Neural crest cell (in vitro differentiated cells): ENCODE results near the gene UQCRQ. TPM values are rescaled to one million over a fixed set of nuclear protein-coding genes. Genes with fewer than 3 reads are reported as not detected.

Experiments
- DNase-seq: peaks from one replicate; pipeline ENCODE4 v3.0.0; 2021; ENCODE audit warnings: low read depth, mixed read lengths, low spot score
- H3K27ac Mint-ChIP-seq: one replicate; pipeline ENCODE4 v1.8.0; 2021; ENCODE audit warnings: mild to moderate bottlenecking, mixed read lengths; ENCODE audit not compliant: unreplicated experiment
- H3K27me3 Mint-ChIP-seq: 2 replicates; pipeline ENCODE4 v1.8.0; 2021; ENCODE audit warnings: low read depth, mild to moderate bottlenecking, mixed read lengths
- H3K36me3 Mint-ChIP-seq: 2 replicates; pipeline ENCODE4 v1.8.0; 2021; ENCODE audit warnings: low read depth, mild to moderate bottlenecking, mixed read lengths
- H3K4me1 Mint-ChIP-seq: 2 replicates; pipeline ENCODE4 v1.8.0; 2021; ENCODE audit warnings: mixed read lengths
- H3K4me3 Mint-ChIP-seq: one replicate; pipeline ENCODE4 v1.8.0; 2021; ENCODE audit warnings: mild to moderate bottlenecking, mixed read lengths
- H3K9me3 Mint-ChIP-seq: 2 replicates; pipeline ENCODE4 v1.8.0; 2021; ENCODE audit warnings: mixed read lengths
- CTCF ChIP-seq: fragments of 200-600 bp; sonication (generic); conservative IDR thresholded peaks from 2 replicates; pipeline ENCODE4 v1.5.0; 2021; ENCODE audit warnings: antibody characterized with exemption, mild to moderate bottlenecking
- total RNA-seq: library from RNA; stranded (reverse); gene quantifications from 2 replicates; pipeline ENCODE4 v1.2.1, GENCODE V29; 2021

UQCRQ gene
- total RNA-seq, 1 donor from 2014 or later, result 293 TPM

- H3K27me3 Mint-ChIP-seq, result peaks cover 50% of the 10 kb centered on the region
- no peaks in the 10 kb centered on the region for H3K36me3 Mint-ChIP-seq
- peak overlapping the region; percentile 60 for H3K4me3 Mint-ChIP-seq
- DNase-seq, result no peak
- H3K27ac Mint-ChIP-seq, result peak overlapping the region; percentile 40
- H3K4me1 Mint-ChIP-seq, result peaks cover 23% of the 10 kb centered on the region
- H3K9me3 Mint-ChIP-seq, result no peaks in the 10 kb centered on the region
- TF ChIP-seq CTCF, result no peak
These were observed 44.7 kb upstream of the UQCRQ start for GRCh38 chr5:132821791-132822190.

DNA sequence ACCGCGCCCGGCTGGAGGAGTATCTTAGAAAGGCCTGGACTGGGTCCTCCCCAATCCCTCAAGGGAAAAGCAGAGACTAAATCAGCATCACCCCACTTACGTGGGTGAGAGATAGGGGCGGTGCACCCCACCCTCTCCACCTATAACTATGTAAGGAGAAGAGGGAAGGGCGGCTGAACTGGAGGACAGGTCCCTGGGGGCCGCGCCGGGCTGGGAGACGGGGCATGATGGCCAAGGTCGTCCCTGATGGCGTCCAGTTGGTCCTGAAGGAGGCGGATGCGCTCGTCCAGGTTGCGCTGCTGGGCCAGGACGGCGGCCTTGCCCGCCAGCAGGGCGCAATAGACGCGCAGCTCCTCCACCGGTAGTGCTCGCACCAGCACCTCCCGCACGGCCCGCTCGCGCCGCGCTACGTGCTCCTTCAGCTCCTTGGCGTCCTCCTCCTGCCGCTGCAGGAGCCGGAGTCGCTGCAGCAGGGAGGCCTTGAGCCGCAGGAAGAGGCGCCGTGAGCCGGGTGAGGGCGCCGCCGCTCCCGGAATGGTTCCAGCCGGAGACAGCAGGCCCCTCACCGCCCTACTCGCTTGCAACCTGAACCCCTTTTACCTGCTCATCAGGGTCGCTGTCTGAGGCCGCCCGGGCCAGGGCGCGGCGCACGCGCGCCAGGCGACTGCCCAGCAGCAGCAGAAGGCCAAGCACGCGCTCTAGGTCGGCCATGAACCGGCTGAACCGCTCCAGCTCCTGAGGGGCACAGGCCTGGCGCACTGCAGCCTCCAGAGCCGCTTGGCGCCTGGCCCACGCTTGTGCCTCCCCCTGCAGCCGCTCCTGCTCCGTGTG, 43.6 kb upstream of the UQCRQ start:
- DNase-seq, result no peak
- Mint-ChIP-seq H3K27me3 (peaks cover 53% of the 10 kb centered on the region), H3K4me1 (peaks cover 27% of the 10 kb centered on the region), H3K4me3 (peak overlapping the region; percentile 57), H3K27ac (no peak overlapping the region), H3K36me3 (no peaks in the 10 kb centered on the region), H3K9me3 (no peaks in the 10 kb centered on the region)
- TF ChIP-seq CTCF, result no peak

GRCh38 chr5:132823481-132824050, 42.9 kb upstream of the UQCRQ start:
- no peak for TF ChIP-seq CTCF
- H3K27ac Mint-ChIP-seq, result no peak overlapping the region
- peaks cover 57% of the 10 kb centered on the region for H3K27me3 Mint-ChIP-seq

DNA sequence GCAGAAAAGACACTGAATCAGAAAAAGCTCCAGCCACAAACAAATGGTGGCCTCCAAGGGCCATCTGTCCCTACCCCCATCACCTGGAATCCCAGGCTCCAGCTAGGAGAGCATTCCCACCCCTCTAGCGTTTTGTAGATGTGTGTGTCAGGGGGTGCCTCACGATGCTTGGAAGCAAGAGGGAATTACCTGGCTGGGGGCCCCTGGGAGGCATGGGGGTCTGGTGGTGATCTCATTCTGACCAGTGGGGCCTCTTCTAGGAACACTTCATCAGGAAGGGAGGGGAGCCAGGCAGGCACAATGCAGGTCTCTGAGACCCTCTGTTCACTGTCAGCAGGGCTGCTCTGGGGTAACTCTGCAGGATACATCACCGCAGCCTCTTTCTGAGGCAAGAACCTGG, 42.0 kb upstream of the UQCRQ start:
- Mint-ChIP-seq H3K27me3 (peaks cover 57% of the 10 kb centered on the region), H3K36me3 (no peaks in the 10 kb centered on the region), H3K27ac (no peak overlapping the region), H3K4me3 (no peak overlapping the region), H3K4me1 (peaks cover 32% of the 10 kb centered on the region), H3K9me3 (no peaks in the 10 kb centered on the region)
- no peak for DNase-seq
- TF ChIP-seq CTCF, result no peak

More at GRCh38 chr5:132823481-132824050, 42.9 kb upstream of the UQCRQ start:
- Mint-ChIP-seq H3K4me1 (peaks cover 27% of the 10 kb centered on the region), H3K4me3 (peak overlapping the region; percentile 57), H3K9me3 (no peaks in the 10 kb centered on the region), H3K36me3 (no peaks in the 10 kb centered on the region)
- DNase-seq, result no peak

- H3K4me3 Mint-ChIP-seq, result peak overlapping the region; percentile 49
- H3K9me3 Mint-ChIP-seq, result no peaks in the 10 kb centered on the region
- peaks cover 60% of the 10 kb centered on the region for H3K27me3 Mint-ChIP-seq
- no peaks in the 10 kb centered on the region for H3K36me3 Mint-ChIP-seq
- no peak for DNase-seq
- no peak for TF ChIP-seq CTCF
- H3K4me1 Mint-ChIP-seq, result peaks cover 29% of the 10 kb centered on the region
- no peak overlapping the region for H3K27ac Mint-ChIP-seq
These were observed 41.2 kb upstream of the UQCRQ start for GRCh38 chr5:132825033-132825833.
